ENCODE data around the gene COPB2. TPM values are rescaled to one million over a fixed set of nuclear protein-coding genes. Genes with fewer than 3 reads are reported as not detected.

COPB2 gene
- total RNA-seq, 1 donor from 2014 or later, result 140 TPM

- Mint-ChIP-seq H3K4me1 (ENCODE audit: unreplicated experiment) (no peaks in the 10 kb centered on the region), H3K36me3 (peaks cover 45% of the 10 kb centered on the region), H3K27ac (no peak overlapping the region), H3K4me3 (no peak overlapping the region), H3K9me3 (no peaks in the 10 kb centered on the region), H3K27me3 (no peaks in the 10 kb centered on the region)
- TF ChIP-seq CTCF (conservative IDR thresholded peaks at IDR 0.05), result no peak
- no peak for DNase-seq (ENCODE audit: extremely low spot score, unreplicated experiment)
These were observed 15.3 kb downstream of the COPB2 start for GRCh38 chr3:139374099-139374498.

- no peak for DNase-seq (ENCODE audit: extremely low spot score, unreplicated experiment)
- Mint-ChIP-seq H3K4me3 (no peak overlapping the region), H3K27me3 (no peaks in the 10 kb centered on the region), H3K36me3 (peaks cover 50% of the 10 kb centered on the region), H3K9me3 (no peaks in the 10 kb centered on the region), H3K27ac (no peak overlapping the region), H3K4me1 (ENCODE audit: unreplicated experiment) (no peaks in the 10 kb centered on the region)
- no peak for TF ChIP-seq CTCF (conservative IDR thresholded peaks at IDR 0.05)
These were observed 24.9 kb downstream of the COPB2 start for GRCh38 chr3:139364549-139364948.

- DNase-seq (ENCODE audit: extremely low spot score, unreplicated experiment), result no peak
- no peak for TF ChIP-seq CTCF (conservative IDR thresholded peaks at IDR 0.05)
- Mint-ChIP-seq H3K27me3 (no peaks in the 10 kb centered on the region), H3K4me1 (ENCODE audit: unreplicated experiment) (no peaks in the 10 kb centered on the region), H3K4me3 (no peak overlapping the region), H3K36me3 (peaks cover 51% of the 10 kb centered on the region), H3K27ac (no peak overlapping the region), H3K9me3 (no peaks in the 10 kb centered on the region)
These were observed 28.2 kb downstream of the COPB2 start for GRCh38 chr3:139361276-139361675.

- TF ChIP-seq CTCF (conservative IDR thresholded peaks at IDR 0.05), result no peak
- H3K27me3 Mint-ChIP-seq, result no peaks in the 10 kb centered on the region
- no peak for DNase-seq (ENCODE audit: extremely low spot score, unreplicated experiment)
- H3K9me3 Mint-ChIP-seq, result no peaks in the 10 kb centered on the region
- H3K4me3 Mint-ChIP-seq, result no peak overlapping the region
- H3K27ac Mint-ChIP-seq, result no peak overlapping the region
- peaks cover 47% of the 10 kb centered on the region for H3K36me3 Mint-ChIP-seq
- no peaks in the 10 kb centered on the region for H3K4me1 Mint-ChIP-seq (ENCODE audit: unreplicated experiment)
These were observed 30.4 kb downstream of the COPB2 start for GRCh38 chr3:139358841-139359562.

- no peak for TF ChIP-seq CTCF (conservative IDR thresholded peaks at IDR 0.05)
- no peaks in the 10 kb centered on the region for H3K4me1 Mint-ChIP-seq (ENCODE audit: unreplicated experiment)
- peaks cover 37% of the 10 kb centered on the region for H3K36me3 Mint-ChIP-seq
- no peaks in the 10 kb centered on the region for H3K9me3 Mint-ChIP-seq
- no peak overlapping the region for H3K27ac Mint-ChIP-seq
- no peak overlapping the region for H3K4me3 Mint-ChIP-seq
- H3K27me3 Mint-ChIP-seq, result no peaks in the 10 kb centered on the region
- DNase-seq (ENCODE audit: extremely low spot score, unreplicated experiment), result no peak
These were observed 31.5 kb downstream of the COPB2 start for GRCh38 chr3:139357899-139358298.

Measured in type B pancreatic cell (in vitro differentiated cells).